Neural cell (in vitro differentiated cells): ENCODE data around the gene FADD.

ENCODE experiments used
- POLR2AphosphoS5 ChIP-seq: IDR thresholded peaks from 2 replicates; pipeline ENCODE4 v1.6.1; 2012
- RAD21 ChIP-seq: fragments of 450-650 bp; conservative IDR thresholded peaks from 2 replicates; pipeline ENCODE4 v1.6.1; 2014; ENCODE audit warnings: antibody characterized with exemption, mild to moderate bottlenecking, moderate library complexity
- SMC3 ChIP-seq: fragments of 450-650 bp; conservative IDR thresholded peaks from 2 replicates; pipeline ENCODE4 v1.6.1; 2014; ENCODE audit warnings: antibody characterized with exemption, mild to moderate bottlenecking, moderate library complexity; ENCODE audit not compliant: poor library complexity
- TF ChIP-seq, protein P1 (sequence below): fragments of 450-650 bp; IDR thresholded peaks from 2 replicates; pipeline ENCODE4 v1.5.1; 2014; ENCODE audit warnings: antibody characterized with exemption, mild to moderate bottlenecking, moderate library complexity; ENCODE audit not compliant: poor library complexity, severe bottlenecking

DNA sequence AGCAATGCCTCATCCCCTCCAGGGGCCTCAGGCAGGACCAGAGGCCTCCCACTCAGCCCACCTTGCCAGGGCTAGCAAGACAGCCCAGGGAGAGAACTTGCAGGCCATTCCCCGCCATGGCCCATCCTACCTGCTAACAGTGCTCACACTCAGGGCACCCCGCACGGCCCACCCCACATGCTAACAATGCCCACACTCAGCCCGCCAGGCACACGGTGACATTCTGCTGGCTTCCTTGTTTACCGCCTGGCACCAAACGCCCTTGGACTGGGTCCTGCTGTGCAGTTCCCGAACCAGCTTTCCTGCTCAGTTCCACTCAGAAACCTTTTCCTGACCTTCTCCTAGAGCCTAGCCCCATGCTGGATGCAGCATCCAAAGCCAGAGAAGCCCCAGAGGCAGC lies 33.5 kb upstream of the FADD start:
- TF ChIP-seq, protein P1, sequence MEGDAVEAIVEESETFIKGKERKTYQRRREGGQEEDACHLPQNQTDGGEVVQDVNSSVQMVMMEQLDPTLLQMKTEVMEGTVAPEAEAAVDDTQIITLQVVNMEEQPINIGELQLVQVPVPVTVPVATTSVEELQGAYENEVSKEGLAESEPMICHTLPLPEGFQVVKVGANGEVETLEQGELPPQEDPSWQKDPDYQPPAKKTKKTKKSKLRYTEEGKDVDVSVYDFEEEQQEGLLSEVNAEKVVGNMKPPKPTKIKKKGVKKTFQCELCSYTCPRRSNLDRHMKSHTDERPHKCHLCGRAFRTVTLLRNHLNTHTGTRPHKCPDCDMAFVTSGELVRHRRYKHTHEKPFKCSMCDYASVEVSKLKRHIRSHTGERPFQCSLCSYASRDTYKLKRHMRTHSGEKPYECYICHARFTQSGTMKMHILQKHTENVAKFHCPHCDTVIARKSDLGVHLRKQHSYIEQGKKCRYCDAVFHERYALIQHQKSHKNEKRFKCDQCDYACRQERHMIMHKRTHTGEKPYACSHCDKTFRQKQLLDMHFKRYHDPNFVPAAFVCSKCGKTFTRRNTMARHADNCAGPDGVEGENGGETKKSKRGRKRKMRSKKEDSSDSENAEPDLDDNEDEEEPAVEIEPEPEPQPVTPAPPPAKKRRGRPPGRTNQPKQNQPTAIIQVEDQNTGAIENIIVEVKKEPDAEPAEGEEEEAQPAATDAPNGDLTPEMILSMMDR = no peak
- TF ChIP-seq RAD21 (no peak), SMC3 (no peak), POLR2AphosphoS5 (no peak)
